ENCODE measurements around the gene RSF1. TPM values are rescaled to one million over a fixed set of nuclear protein-coding genes. Genes with fewer than 3 reads are reported as not detected.

RSF1 gene
- total RNA-seq, 1 experiment from 2014 or later, result 83.0 TPM

DNA sequence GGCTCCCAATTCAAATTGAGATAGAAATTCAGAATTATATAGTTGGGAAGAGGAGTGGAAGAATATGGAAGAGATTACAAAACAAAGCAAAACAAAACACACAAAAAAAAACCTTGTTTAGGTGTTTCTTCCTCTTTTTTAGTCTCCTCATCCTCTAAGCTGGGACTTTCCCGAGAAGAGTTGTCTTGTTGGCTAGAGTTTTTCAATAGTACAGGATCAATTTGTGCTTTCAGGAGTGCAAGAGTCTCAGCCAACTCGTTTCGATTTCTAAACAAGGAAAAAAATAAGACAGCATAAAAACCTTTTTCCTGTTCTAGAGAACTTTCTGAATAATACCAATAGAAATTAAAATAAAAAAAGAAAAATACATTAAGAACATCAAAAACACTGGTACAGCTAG, 95.1 kb downstream of the RSF1 start:
- ATAC-seq (no peak), DNase-seq (ENCODE audit: low read depth, low spot score) (no peak)
- peaks cover 24% of the 10 kb centered on the region for H3K36me3 ChIP-seq (ENCODE audit: control insufficient read depth, insufficient read depth, low read length)
- ChIA-PET CTCF (no interaction called here), POLR2A (no interaction called here)
- BruUV-seq (replicated peaks), result no TSS peak
- intact Hi-C loops (cut with micrococcal nuclease; ENCODE audit: unreplicated experiment), result no loop called here
- in situ Hi-C loops (cut with HindIII; ENCODE audit: low pct_unique_long_range_greater_than_20kb, low sequenced_read_pairs), result no loop called here
- H3K9me3 ChIP-seq (ENCODE audit: control insufficient read depth, insufficient read depth, low read depth, low read length), result no peaks in the 10 kb centered on the region; the same call in 1 of the 2 replicates
- no peak overlapping the region for H3K27ac ChIP-seq (ENCODE audit: low read length)
- H3K4me1 ChIP-seq (ENCODE audit: control insufficient read depth, insufficient read depth, low read length), result no peaks in the 10 kb centered on the region
- no peak overlapping the region for H3K4me3 ChIP-seq (ENCODE audit: low read depth in 2 of 2, low read length in 2 of 2)
- TF ChIP-seq, protein P1, sequence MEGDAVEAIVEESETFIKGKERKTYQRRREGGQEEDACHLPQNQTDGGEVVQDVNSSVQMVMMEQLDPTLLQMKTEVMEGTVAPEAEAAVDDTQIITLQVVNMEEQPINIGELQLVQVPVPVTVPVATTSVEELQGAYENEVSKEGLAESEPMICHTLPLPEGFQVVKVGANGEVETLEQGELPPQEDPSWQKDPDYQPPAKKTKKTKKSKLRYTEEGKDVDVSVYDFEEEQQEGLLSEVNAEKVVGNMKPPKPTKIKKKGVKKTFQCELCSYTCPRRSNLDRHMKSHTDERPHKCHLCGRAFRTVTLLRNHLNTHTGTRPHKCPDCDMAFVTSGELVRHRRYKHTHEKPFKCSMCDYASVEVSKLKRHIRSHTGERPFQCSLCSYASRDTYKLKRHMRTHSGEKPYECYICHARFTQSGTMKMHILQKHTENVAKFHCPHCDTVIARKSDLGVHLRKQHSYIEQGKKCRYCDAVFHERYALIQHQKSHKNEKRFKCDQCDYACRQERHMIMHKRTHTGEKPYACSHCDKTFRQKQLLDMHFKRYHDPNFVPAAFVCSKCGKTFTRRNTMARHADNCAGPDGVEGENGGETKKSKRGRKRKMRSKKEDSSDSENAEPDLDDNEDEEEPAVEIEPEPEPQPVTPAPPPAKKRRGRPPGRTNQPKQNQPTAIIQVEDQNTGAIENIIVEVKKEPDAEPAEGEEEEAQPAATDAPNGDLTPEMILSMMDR (IDR thresholded peaks at IDR 0.05), result no peak
- TF ChIP-seq TCF7L2 (IDR thresholded peaks at IDR 0.05; ENCODE audit: low read depth, low read length) (no peak), SIN3A (IDR thresholded peaks at IDR 0.05; ENCODE audit: borderline replicate concordance, insufficient read depth, low read depth, low read length) (no peak)
- TF ChIP-seq, protein P2, sequence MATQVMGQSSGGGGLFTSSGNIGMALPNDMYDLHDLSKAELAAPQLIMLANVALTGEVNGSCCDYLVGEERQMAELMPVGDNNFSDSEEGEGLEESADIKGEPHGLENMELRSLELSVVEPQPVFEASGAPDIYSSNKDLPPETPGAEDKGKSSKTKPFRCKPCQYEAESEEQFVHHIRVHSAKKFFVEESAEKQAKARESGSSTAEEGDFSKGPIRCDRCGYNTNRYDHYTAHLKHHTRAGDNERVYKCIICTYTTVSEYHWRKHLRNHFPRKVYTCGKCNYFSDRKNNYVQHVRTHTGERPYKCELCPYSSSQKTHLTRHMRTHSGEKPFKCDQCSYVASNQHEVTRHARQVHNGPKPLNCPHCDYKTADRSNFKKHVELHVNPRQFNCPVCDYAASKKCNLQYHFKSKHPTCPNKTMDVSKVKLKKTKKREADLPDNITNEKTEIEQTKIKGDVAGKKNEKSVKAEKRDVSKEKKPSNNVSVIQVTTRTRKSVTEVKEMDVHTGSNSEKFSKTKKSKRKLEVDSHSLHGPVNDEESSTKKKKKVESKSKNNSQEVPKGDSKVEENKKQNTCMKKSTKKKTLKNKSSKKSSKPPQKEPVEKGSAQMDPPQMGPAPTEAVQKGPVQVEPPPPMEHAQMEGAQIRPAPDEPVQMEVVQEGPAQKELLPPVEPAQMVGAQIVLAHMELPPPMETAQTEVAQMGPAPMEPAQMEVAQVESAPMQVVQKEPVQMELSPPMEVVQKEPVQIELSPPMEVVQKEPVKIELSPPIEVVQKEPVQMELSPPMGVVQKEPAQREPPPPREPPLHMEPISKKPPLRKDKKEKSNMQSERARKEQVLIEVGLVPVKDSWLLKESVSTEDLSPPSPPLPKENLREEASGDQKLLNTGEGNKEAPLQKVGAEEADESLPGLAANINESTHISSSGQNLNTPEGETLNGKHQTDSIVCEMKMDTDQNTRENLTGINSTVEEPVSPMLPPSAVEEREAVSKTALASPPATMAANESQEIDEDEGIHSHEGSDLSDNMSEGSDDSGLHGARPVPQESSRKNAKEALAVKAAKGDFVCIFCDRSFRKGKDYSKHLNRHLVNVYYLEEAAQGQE (IDR thresholded peaks at IDR 0.05; ENCODE audit: insufficient read depth in 1 of 2, low read depth in 2 of 2, low read length in 1 of 2), result no peak
- no peaks in the 10 kb centered on the region for H3K27me3 ChIP-seq (ENCODE audit: control insufficient read depth, insufficient read depth, low read length)

DNA sequence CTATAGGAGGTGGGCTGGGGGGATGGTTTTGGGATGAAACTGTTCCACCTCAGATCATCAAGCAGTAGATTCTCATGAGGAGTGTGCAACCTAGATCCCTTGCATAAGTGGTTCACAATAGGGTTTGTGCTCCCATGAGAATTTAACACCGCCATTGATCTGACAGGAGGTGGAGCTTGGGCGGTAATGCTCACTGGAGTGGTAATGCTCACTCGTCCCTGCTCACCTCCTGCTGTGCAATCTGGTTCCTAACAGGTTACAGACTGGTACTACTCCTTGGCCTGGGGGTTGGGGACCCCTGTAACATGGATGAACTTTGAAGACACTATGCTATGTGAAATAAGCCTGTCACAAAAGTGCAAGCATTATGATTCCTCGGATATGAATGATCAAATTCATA, 95.9 kb downstream of the RSF1 start:
- in situ Hi-C loops (cut with HindIII; ENCODE audit: low pct_unique_long_range_greater_than_20kb, low sequenced_read_pairs), result no loop called here
- BruUV-seq (replicated peaks), result no TSS peak
- ChIA-PET POLR2A (no interaction called here), CTCF (no interaction called here)
- DNase-seq (ENCODE audit: low read depth, low spot score) (no peak), ATAC-seq (no peak)
- Histone ChIP-seq H3K27ac (ENCODE audit: low read length) (no peak overlapping the region), H3K36me3 (ENCODE audit: control insufficient read depth, insufficient read depth, low read length) (peaks cover 24% of the 10 kb centered on the region), H3K27me3 (ENCODE audit: control insufficient read depth, insufficient read depth, low read length) (no peaks in the 10 kb centered on the region), H3K4me1 (ENCODE audit: control insufficient read depth, insufficient read depth, low read length) (no peaks in the 10 kb centered on the region), H3K4me3 (ENCODE audit: low read depth in 2 of 2, low read length in 2 of 2) (no peak overlapping the region), H3K9me3 (ENCODE audit: control insufficient read depth, insufficient read depth, low read depth, low read length) (no peaks in the 10 kb centered on the region)
- TF ChIP-seq POLR2AphosphoS5 (IDR thresholded peaks at IDR 0.05; ENCODE audit: low read depth, low read length) (no peak), TCF7L2 (IDR thresholded peaks at IDR 0.05; ENCODE audit: low read depth, low read length) (no peak), SIN3A (IDR thresholded peaks at IDR 0.05; ENCODE audit: borderline replicate concordance, insufficient read depth, low read depth, low read length) (no peak)
- TF ChIP-seq, protein P2 (IDR thresholded peaks at IDR 0.05; ENCODE audit: insufficient read depth in 1 of 2, low read depth in 2 of 2, low read length in 1 of 2), result no peak
- TF ChIP-seq, protein P1 (IDR thresholded peaks at IDR 0.05), result no peak
- intact Hi-C loops (cut with micrococcal nuclease; ENCODE audit: unreplicated experiment), result no loop called here

All from Panc1 (cell line).